GM12874 (cell line): Measurements from ENCODE around the gene DCBLD1.
A peak's percentile ranks its signal among the peaks of the same experiment; 100 is the strongest.

Source experiments
- TF ChIP-seq, protein P1 (sequence below): IDR thresholded peaks from 2 replicates; pipeline ENCODE4 v1.5.1; 2011; ENCODE audit warnings: low read depth, mild to moderate bottlenecking, control low read depth, low read length, moderate library complexity; ENCODE audit not compliant: insufficient read depth

The DCBLD1 gene

DNA sequence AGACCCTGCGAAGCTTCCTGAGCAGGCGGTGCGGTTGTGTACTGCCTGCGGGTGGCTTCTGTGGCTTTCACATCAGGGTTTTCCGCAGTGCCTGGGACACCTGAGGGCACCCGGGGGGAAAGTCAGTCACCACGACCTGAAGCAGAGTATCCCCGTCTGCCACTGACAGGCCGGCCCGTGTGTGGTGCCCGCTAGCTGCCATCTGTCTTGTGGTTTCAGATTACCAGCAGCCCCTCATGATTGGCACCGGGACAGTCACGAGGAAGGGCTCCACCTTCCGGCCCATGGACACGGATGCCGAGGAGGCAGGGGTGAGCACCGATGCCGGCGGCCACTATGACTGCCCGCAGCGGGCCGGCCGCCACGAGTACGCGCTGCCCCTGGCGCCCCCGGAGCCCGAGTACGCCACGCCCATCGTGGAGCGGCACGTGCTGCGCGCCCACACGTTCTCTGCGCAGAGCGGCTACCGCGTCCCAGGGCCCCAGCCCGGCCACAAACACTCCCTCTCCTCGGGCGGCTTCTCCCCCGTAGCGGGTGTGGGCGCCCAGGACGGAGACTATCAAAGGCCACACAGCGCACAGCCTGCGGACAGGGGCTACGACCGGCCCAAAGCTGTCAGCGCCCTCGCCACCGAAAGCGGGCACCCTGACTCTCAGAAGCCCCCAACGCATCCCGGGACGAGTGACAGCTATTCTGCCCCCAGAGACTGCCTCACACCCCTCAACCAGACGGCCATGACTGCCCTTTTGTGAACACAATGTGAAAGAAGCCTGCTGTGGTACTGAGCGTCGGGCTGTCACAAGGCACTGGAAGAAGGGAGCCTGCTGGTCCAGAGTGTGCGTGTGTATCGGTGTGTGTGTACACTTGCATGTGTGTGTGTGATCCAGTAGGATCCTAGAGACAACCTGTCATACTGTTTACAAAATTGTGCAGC, 65.5 kb downstream of the DCBLD1 start:
- TF ChIP-seq, protein P1, sequence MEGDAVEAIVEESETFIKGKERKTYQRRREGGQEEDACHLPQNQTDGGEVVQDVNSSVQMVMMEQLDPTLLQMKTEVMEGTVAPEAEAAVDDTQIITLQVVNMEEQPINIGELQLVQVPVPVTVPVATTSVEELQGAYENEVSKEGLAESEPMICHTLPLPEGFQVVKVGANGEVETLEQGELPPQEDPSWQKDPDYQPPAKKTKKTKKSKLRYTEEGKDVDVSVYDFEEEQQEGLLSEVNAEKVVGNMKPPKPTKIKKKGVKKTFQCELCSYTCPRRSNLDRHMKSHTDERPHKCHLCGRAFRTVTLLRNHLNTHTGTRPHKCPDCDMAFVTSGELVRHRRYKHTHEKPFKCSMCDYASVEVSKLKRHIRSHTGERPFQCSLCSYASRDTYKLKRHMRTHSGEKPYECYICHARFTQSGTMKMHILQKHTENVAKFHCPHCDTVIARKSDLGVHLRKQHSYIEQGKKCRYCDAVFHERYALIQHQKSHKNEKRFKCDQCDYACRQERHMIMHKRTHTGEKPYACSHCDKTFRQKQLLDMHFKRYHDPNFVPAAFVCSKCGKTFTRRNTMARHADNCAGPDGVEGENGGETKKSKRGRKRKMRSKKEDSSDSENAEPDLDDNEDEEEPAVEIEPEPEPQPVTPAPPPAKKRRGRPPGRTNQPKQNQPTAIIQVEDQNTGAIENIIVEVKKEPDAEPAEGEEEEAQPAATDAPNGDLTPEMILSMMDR = peak; percentile 20; the same call in 1 of the 2 replicates

- TF ChIP-seq, protein P1 = no peak
Observed at GRCh38 chr6:117548797-117549301, 66.4 kb downstream of the DCBLD1 start.

- TF ChIP-seq, protein P1 = no peak
Observed at GRCh38 chr6:117549611-117550010, 67.1 kb downstream of the DCBLD1 start.

- TF ChIP-seq, protein P1 = no peak
Observed at GRCh38 chr6:117550078-117550600, 67.7 kb downstream of the DCBLD1 start.

DNA sequence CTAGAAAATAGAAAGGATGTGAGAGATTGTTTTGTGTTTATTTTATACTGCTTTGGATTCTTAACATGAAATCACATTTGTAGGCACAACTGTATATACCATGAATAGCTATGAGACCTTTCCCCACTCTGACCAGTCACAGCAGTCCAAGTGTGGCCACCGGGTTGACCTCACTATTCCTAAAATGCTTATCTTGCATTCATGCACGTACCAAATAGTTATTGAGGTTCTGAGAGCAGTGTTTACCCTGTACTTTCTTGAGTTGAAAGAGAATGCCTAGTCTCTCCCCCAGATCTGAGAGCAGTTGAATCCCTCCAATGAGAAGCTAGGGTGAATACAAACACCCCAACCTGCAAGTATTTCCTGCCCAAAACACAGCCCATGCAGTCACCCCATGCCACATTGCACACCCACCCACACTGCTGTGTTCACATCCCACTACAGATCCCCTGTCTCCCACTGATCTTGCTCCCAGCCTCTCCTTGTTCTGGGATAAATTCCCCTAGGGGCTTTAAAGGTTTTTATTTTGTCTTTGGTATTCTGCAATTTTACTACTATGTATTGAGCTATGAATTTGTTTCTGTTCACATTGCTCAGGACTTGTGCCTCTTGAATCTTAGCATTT, 68.3 kb downstream of the DCBLD1 start:
- TF ChIP-seq, protein P1 = no peak

GRCh38 chr6:117552618-117553017, 70.1 kb downstream of the DCBLD1 start:
- TF ChIP-seq, protein P1 = no peak

- TF ChIP-seq, protein P1 = no peak
Observed at GRCh38 chr6:117553142-117553541, 70.7 kb downstream of the DCBLD1 start.
